Measurements from ENCODE around the gene FMOD. TPM values are rescaled to one million over a fixed set of nuclear protein-coding genes. Genes with fewer than 3 reads are reported as not detected.

The FMOD gene
- total RNA-seq, 1 donor from 2014 or later: 0.17 TPM

GRCh38 chr1:203371288-203371687, 20.4 kb upstream of the FMOD start:
- H3K4me3 ChIP-seq (ENCODE audit: low read depth, low read length): no peak overlapping the region
- TF ChIP-seq CTCF (conservative IDR thresholded peaks at IDR 0.05; ENCODE audit: low read depth, low read length): no peak
- DNase-seq (ENCODE audit: low read depth): no peak

- DNase-seq (ENCODE audit: low read depth): no peak
- TF ChIP-seq CTCF (conservative IDR thresholded peaks at IDR 0.05; ENCODE audit: low read depth, low read length): no peak
- H3K4me3 ChIP-seq (ENCODE audit: low read depth, low read length): no peak overlapping the region
Measured at GRCh38 chr1:203369666-203370065, 18.7 kb upstream of the FMOD start.

- no peak overlapping the region for H3K4me3 ChIP-seq (ENCODE audit: low read depth, low read length)
- DNase-seq (ENCODE audit: low read depth): no peak
- no peak for TF ChIP-seq CTCF (conservative IDR thresholded peaks at IDR 0.05; ENCODE audit: low read depth, low read length)
Measured at GRCh38 chr1:203368624-203369451, 17.9 kb upstream of the FMOD start.

GRCh38 chr1:203367057-203367456, 16.1 kb upstream of the FMOD start:
- no peak for TF ChIP-seq CTCF (conservative IDR thresholded peaks at IDR 0.05; ENCODE audit: low read depth, low read length)
- no peak overlapping the region for H3K4me3 ChIP-seq (ENCODE audit: low read depth, low read length)
- DNase-seq (ENCODE audit: low read depth): no peak

GRCh38 chr1:203366476-203366875, 15.6 kb upstream of the FMOD start:
- no peak for TF ChIP-seq CTCF (conservative IDR thresholded peaks at IDR 0.05; ENCODE audit: low read depth, low read length)
- H3K4me3 ChIP-seq (ENCODE audit: low read depth, low read length): no peak overlapping the region
- DNase-seq (ENCODE audit: low read depth): no peak

- no peak for DNase-seq (ENCODE audit: low read depth)
- no peak for TF ChIP-seq CTCF (conservative IDR thresholded peaks at IDR 0.05; ENCODE audit: low read depth, low read length)
- H3K4me3 ChIP-seq (ENCODE audit: low read depth, low read length): no peak overlapping the region
Measured at GRCh38 chr1:203364806-203365205, 13.9 kb upstream of the FMOD start.
